GM19328 (cell line): ENCODE results near the gene TCL1A.

Source experiments
- ATAC-seq: cut with Tn5 transposase; IDR thresholded peaks from one replicate; pipeline ENCODE4 v1.9.1; 2021; ENCODE audit warnings: mild to moderate bottlenecking, moderate library complexity; ENCODE audit not compliant: unreplicated experiment

Gene TCL1A

DNA sequence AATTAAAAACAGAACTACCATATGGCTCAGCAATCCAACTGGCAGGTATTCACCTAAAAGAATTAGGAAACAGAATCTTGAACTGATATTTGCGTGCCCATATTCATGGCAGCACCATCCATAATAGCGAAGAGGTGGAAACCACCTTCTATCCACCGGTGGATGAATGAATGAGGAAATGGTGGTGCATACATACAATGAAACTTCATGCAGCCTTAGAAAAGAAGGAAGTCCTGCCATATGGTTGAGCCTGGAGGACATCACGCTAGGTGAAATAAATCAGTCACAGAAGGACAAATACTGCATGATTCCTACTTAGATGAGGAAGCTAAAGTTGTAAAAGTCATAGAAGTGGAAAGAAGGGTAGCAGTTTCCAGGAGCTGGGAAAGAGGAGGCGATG is 6.6 kb downstream of the TCL1A start:
- no peak for ATAC-seq

DNA sequence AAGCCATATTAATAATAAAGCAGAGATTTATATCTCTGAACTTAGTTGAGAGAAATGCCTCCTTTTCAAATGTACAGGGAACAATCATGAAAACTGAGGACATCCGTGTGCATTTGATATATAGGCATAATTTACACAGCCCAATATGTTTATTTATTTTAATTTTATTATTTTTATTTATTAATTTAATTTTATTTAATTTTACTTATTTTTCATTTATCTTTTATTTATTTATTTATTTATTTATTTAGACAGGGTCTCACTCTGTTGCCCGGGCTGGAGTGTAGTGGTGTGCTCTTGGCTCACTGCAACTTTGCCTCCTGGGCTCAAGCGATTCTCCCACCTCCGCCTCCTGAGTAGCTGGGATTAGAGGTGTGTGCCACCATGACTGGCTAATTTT is 8.4 kb downstream of the TCL1A start:
- no peak for ATAC-seq

DNA sequence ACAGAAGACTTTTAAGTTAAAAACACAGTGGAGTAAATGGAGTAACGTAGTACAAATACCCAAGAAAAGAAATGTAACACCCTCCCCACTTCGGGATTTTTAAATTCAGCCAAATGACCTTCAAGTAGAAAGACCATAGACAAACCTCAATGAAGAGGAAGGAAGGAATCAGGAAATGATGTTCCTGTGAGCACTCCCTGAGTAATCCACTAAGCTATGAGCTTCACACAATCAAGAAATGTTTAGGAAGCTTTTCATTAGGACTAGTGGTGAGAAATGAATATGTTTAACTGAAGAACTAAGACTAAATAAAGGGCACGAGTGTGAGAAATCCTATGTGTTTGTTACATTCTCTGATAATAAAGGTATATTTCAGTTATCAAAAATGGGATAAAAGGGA is 10.1 kb downstream of the TCL1A start:
- ATAC-seq: no peak

DNA sequence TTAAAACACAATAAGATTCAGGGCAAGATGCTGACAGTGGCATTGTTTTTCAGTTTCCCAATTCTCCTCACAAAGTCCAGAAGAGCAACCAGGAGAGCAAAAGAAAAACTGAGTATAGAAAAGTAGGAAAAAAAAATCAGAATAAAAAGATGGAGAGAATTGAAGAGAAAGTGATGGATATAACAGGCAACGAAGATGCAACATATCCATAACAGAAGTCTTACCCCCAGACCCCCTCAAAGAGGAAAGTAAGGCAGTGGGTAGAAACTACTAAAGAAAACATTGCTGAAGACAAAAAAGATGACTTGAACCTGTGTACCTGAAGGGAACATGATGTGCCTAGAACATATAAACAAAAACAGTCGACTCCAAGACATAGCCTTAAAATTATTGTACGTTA is 10.6 kb downstream of the TCL1A start:
- ATAC-seq: no peak

DNA sequence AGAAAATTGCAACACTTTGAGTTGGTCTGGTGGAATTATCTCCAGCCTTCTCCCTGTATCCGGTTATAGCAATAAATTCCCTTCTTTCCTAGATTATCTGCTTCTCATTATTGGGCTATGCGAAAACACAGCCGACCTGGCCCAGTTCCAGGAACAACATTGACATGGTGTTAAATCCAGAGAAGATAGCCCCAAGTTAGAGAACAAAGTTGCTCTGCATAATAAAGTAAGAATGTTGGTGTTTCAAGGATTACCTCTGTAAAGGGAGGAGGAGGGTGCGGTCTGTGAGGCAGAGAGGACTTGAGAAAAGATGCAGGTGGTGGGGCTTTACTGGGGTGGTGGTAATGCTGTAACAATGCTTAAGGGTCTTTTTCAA is 12.1 kb downstream of the TCL1A start:
- ATAC-seq: no peak

DNA sequence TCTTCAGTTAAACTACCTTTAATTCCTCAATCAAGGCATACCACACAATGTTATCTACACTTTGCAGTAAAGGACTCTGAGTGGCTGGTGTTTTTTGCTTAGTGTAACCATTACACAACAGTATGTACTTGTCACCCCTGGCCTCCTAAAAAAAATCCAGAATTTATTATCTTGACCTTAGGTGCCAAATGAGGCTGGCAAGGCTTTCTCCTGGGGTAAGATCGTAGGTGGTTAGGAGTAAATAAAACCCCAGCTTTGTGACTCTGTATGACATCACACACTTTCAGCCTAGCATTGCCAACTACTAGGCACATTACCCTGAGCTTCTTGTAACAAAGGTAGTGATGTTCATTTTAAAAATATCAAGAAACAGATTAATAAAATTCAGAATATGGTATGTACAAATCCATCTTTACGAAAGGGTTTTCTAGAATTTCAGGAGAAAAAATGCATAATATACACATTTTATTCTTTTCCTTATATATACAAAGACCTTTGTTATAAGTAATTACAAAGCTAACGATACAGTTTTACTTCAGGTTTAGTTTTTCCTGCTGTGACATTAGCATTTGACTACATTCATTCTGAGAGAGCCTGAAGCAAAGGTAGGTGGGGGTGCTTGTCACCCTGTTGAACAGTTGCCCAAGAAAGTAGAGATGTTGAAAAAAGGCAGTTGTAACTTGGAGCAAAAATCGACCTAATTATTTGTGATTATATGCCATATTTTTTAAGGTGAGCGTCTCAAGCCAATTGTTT is 13.5 kb downstream of the TCL1A start:
- no peak for ATAC-seq

DNA sequence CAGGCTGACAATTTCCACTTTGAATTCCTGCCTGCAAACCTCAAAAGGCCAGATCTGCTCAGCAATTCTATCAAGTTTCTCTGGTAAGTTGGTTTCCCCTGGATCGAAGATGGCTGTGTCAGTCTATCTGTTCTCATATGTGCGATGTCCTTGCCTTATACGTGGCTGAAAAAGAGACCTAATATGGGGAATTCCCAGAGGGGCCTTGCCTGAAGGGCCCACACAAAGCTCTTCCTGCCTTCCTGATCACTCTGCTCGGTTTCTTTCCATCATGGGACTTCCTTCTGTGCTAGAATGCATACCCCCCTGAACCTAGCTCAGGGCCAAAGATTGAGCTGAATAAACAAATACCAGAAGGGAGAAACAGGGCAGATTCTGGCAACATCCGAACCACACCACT is 14.5 kb downstream of the TCL1A start:
- no peak for ATAC-seq

DNA sequence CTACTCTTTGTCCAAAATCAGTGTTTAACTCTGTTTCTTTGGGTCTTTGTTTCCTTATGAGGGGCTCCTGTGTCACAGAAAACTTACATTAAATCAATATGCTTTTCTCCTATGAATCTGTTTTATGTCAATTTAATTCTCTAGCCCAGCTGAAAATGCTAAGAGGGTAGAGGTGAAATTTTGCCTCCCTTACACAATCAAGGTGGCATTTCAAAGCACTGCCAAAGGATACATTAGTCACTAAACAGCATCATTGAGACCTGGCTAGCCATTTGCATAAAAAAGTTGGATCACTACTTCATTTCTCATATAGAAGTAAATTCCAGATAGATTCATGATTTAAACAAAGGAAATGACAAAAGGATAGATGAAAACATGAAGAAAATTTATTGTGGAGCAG is 15.6 kb downstream of the TCL1A start:
- ATAC-seq: no peak

DNA sequence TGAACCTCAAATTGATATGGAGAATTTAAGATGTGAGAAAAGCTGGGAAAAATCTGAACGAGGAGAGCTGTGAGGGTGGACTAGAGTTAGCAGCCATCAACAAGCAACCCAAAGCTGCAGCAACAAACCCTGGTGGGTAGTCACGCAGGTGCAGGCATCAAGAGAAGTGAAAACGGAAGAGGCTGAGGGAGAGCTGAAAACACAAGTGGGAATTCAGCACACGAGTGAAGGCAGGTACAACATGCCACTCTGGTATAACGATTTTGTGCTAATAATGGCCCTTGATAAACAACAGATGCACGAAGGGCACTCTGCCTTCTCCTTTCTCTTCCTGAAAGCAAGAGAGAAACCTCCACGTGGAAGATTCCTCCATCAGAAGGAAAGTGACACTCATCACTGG is 16.2 kb downstream of the TCL1A start:
- no peak for ATAC-seq

DNA sequence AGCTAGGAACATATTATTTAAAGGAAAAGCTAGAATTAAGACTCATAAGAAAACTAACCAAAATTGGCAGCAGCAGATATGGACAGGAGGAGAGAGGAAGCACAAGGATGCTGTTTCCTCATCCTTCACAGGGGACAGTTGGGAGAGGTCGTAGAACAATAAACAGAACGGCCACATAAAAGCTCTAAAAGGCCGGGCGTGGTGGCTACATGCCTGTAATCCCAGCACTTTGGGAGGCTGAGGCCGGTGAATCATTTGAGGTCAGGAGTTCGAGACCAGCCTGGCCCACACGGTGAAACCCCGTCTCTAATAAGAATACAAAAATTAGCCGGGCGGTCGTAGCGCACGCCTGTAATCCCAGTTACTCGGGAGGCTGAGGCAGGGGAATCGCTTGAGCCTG is 17.2 kb downstream of the TCL1A start:
- ATAC-seq: no peak

DNA sequence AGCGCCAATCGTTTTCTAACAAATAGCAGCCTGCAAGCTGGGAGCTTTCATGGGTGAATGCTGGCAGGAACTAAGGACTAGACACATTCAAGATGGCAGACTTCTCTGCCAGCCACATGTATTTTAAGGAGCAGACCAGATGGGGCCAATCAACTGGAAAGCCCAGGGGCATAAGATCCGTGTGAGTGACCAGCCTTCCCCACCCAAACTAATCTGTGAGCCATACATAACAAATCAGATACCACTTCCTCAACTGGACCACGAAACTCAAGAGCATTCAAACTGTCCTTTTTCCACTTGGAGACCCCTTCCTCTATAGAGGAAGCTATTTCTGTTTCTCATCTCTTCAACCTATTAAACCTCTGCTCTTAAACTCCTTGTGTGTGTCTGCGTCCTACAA is 18.0 kb downstream of the TCL1A start:
- no peak for ATAC-seq

DNA sequence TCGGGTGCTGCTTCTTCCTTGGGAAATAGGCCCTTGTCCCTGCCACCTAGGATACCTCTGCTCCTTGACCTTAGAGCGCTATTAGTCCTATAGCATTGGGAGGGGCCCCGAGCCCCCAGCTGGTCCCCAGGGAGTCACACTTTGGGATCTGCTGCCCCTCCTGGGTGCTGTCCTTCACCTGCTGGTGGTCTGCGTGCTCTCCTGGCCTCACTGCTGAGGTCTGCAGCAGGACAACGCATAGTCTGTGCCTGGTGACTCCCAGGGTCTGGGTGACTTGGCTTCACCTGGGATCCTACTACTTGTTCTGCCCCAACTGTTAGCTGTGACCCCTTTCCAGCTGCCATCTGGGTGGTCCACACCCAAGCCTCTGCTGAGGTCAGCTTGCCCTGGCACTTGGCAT is 18.9 kb downstream of the TCL1A start:
- no peak for ATAC-seq

DNA sequence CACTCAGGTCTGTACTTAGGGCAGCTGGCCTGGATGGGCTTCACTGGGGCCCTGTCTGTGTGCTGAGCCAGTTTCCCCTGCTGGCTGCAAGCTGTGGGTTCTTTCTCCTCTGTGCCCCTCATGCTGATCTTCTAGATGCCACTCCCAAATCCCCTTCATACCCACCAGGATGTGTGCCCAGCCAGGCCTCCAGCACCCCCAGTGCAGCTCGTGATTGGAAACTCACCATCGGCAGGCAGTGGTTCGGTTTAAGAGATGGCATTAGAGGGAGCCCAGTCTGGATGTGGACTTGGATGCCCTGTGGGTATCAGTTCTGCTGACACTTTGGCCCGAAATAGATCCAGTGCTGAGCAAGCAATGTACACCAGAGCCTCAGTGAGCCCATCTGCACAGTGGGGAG is 21.8 kb downstream of the TCL1A start:
- ATAC-seq: no peak

DNA sequence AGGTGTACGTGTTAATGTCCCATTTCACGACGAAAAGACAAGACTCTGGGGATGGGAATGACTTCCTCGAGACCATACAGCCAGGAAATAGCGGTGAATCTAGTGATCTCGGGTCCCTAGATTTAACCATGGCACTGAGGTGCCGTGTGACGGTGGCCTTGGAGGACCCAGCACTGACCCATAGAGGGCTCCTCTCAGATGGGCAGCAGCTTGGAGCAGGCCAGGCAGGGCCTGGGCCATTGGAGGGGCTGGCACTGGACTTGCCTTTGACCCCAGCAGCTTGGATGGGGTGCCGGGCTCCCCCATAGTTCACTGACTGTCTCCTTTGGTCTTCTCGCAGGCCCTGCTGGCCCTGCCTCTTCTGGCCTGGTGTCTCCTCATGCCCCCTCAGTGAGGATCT is 22.3 kb downstream of the TCL1A start:
- ATAC-seq: no peak

DNA sequence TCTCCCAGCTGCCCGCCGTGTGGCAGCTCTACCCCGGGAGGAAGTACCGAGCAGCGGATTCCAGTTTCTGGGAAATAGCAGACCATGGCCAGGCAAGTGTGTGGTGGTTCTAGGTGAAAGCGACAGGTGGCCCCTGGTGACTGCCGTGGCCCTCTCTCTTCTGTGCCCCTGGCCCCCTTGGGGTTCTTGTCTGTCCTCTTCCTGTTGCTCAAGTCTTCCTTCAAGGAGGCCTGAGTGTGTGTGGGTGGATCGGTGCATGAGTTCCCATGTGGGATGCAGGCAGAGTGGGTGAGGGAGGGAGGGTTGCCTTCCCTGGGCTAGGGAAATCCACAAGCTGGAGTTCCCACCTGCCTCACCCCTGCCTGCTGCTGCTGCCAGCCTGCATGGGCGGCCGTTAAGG is 23.1 kb downstream of the TCL1A start:
- ATAC-seq: no peak

DNA sequence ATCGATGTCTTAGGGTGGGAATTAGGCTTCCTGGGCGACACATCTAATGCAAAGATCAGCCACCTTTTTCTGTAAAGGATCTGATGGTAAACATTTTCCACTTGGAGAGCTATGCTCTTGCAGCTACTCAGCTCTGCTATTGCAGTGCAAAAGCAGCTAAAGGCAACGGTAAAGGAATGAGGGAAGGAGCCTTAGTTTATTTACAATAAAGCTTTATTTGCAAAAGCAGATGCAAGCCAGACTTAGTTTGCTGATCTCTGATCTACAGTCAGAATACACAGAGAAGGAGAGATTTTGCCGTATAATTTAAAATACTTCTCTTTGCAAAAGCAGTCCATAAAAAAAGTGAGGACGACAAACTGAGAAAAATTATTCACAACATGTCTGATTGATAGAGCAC is 24.5 kb downstream of the TCL1A start:
- ATAC-seq: no peak

DNA sequence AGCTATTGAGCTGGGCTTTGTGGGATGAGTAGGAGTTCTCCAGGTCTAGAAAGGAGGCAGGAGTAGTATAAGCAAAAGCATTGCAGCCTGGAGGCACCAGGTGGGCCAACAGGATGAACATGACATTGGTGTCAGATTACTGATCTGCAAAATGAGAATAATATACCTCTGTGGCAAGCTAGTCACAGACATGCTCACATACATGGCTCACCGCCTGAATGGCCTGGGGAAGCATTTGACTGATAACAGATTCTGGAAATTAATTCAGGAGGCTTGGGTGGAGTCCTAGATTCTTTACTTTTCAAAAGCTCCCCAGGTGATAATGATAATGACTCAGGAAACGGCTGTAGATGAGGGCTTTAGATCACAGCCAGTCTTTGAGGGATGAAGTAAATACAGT is 27.0 kb downstream of the TCL1A start:
- no peak for ATAC-seq

DNA sequence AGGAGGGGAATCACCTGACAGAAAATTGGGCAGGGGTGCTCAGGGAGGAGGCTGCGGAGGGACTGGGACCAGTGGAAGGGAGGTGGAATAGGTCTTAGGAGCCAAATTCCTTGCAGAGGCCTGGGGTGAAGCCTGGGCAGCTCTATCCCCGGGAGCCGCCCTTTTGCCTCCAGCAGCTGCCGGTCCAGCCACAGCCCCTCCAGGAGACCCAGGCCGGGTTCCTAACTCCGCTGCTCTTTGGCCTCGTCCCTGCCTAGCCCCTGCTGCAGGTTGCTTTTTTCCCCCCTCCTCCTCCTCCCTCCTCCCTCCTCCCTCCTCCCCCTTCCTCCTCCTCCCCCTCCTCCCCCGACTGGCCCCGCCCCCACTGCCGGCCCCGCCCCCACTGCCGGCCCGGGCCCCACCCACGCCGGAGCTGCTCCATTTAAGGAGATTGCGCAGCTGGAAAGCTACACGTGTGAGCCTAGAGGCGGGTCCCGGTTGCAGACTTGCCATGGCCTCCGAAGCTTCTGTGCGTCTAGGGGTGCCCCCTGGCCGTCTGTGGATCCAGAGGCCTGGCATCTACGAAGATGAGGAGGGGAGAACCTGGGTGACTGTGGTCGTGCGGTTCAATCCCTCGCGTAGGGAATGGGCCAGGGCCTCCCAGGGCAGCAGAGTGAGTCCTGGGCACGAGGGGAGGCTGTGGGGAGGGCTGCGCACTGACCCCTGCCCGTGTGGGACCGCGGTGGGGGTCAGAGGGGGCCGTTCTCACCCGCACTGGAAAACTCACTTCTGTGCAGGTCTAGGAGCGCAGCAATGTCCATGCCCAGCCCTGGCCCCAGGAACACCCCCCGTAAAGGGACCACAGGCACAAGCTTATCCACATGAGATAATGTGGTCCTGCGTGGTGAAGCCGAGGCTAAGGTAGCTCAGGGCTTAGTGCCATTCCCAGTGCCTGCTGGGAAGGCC is 27.7 kb downstream of the TCL1A start, which contains the start of gene TCL1B:
Gene TCL1B (plus strand): TSS at position 449 of the 945 bp plus-strand sequence. CDS start 42 bp downstream, at position 491.
- ATAC-seq: no peak

DNA sequence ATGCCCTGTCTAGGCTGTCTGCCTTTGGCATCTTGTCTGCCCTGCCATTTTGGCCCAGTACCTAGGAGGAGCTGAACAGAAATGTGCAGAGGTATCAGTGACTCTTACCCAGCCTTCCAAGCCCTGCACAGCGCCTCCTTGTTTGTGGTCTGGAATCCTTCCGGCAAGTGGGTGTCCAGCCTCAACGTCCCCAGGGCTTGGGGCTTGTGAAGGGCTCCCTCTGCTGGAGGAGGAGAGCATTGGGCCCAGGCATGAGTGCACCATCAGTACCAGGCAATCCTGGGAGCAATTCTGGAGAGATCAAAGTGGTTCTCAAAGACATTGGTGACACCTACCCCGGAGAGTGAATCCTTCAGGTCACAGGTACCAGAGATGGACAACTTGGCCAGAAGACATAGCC is 30.1 kb downstream of the TCL1A start:
- ATAC-seq: no peak

DNA sequence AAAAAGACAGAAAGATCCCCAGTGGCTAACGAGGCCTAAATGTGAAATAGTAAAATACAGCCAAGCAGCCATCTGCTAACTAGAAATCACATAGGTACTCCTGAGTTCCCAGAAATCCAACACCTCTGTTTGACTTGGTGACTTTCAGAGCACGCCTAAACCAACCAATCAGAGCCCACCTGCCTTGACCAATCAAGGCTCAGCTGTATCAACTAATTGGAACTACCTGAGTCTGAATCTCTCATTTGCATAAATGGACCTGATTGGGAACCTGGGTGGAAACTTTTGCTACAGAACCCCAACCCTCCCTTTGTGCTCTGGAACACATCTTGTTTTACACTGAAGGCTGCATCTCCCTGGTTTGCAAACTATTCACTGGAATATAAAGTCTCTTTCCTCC is 32.8 kb downstream of the TCL1A start:
- ATAC-seq: no peak

DNA sequence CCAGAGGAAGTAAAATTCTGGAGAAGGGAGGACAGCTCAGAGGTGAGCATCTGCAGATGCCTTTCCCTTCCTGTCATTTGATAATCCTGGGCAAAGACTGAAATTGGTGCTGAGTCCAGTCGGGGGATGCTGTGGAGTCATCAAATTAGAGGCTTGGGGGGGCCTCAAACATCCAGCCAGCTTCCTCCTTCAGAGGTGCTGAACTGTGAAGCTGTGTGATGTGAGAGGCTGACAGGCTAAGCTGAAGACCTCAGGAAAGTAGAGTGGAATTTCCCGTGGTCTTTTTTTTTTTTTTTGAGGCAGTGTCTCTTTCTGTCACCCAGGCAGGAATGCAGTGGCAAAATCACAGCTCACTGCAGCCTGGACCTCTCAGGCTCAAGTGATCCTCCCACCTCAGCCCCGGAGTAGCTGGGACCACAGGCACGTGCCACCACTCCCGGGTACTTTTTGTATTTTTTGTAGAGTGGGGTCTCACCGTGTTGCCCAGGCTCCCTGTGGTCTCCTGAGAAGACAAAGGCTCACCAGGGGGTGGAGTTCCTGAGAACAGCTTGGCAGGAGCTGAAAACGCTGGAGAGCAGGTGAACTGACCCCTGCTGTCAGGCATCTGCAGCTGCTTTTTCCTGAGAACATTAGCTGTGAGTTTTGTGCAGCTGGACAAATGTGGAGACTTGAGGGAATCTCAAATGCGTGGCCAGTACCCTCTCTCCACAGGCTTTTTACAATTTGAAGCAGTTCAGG is 33.8 kb downstream of the TCL1A start:
- no peak for ATAC-seq
